Activated CD4-positive, alpha-beta T cell treated with anti-CD3 and anti-CD28 coated beads, Interleukin-2, amount 50 U/mL, for 24 hours (primary cell): ENCODE results near the gene PAX4.

Source experiments
- DNase-seq, 2 donors: peaks; one replicate each; pipeline ENCODE4 v3.0.0-alpha.2; 2020; ENCODE audit warnings: low read depth in 1 of 2, low spot score in 1 of 2

PAX4 gene, protein sequence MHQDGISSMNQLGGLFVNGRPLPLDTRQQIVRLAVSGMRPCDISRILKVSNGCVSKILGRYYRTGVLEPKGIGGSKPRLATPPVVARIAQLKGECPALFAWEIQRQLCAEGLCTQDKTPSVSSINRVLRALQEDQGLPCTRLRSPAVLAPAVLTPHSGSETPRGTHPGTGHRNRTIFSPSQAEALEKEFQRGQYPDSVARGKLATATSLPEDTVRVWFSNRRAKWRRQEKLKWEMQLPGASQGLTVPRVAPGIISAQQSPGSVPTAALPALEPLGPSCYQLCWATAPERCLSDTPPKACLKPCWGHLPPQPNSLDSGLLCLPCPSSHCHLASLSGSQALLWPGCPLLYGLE

GRCh38 chr7:127618042-127618441, at the start of gene PAX4:
PAX4 (minus strand) TSS chr7:127618142; CDS start chr7:127615928, 2,214 bp downstream.
- DNase-seq, result no peak

GRCh38 chr7:127667017-127667670, 49.2 kb upstream of the PAX4 start:
- DNase-seq, result no peak

- no peak for DNase-seq
Observed at GRCh38 chr7:127666602-127667001, 48.7 kb upstream of the PAX4 start.

DNA sequence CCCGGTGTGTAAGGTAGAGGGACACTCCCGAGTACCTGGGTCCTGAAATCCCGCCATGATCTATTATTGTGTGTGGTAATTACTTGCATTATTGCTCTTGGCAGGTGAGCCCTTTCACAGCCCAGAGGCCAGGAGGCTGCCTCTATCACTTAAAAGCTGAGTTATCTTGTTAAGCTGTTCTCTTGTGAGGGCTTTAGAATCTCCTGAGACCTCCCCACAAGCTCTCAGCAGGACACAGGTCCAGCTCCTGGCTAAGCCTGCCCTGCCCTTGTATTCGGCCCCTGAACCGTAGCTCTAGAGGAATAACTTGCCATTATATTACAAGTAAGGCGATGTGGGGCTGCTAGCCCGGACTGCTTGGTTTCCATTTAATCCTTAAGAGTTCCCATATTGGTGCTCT, 48.0 kb upstream of the PAX4 start:
- DNase-seq, result no peak

- no peak for DNase-seq
Observed at GRCh38 chr7:127658970-127659630, 41.2 kb upstream of the PAX4 start.

- no peak for DNase-seq
Observed at GRCh38 chr7:127657500-127657899, 39.6 kb upstream of the PAX4 start.

- no peak for DNase-seq
Observed at GRCh38 chr7:127655720-127656119, 37.8 kb upstream of the PAX4 start.

DNA sequence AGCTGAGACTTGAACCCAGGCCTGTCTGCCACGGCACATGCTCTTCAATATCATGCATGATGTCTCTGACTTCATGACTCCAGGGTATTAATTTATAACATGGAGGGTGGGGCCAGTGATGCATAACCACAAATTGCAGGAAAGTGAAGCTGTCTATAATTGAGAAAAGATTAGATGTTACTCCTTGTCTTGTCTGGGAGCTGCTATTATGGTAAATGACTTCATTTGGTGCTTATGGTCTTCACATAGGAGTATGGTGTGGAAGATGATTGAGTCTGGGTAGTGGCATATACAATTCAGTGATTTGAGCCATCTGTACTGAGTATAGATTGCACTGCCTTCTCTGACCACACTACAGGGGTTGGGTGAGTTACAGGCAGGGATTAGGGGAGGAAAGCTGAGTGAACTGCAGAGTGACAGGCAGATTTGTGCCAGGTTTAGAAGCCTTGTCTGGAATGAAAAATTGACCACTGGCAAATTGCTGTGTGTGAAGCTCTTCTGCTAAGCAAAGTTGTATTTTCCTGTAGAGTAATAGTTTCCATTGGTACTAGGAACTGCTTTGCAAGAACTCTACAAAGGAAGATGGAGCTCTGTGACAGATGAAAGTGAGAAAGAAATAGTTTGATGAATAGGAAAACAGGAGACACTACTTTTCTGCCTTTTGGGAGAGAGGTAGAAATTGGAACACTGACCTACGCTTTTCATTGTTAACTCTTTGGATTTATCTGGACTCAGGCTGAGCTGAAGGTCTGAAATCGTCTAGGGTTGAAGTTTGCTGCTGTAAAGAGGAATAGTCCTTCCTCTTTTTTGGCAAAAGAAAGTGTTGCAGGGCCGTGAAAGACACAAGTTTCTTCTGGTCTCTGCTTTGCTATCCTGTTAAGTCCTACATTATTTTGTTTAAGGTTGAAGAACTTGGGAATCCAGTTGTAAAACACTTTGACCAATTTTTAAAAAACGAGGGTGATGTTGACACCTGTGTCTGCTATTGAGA, 36.8 kb upstream of the PAX4 start:
- DNase-seq, result no peak

DNA sequence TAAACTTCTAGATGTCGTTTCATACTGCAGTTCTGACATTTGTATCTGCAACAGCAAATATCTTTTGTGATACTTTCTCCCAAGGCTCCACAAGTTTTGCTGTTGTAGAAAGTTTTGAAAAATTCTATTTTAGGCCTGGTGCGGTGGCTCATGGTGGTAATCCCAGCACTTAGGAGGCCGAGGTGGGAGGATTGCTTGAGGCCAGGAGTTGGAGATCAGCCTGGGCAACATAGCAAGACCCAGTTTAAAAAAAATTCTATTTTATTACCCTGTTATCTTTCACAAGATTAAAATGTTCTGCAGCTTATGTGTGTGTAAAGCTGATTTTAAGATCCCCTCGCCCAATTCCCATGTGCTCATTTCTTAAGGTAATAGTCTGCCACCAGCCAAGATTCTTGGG, 35.5 kb upstream of the PAX4 start:
- DNase-seq, result no peak

GRCh38 chr7:127652333-127653248, 34.6 kb upstream of the PAX4 start:
- no peak for DNase-seq

DNA sequence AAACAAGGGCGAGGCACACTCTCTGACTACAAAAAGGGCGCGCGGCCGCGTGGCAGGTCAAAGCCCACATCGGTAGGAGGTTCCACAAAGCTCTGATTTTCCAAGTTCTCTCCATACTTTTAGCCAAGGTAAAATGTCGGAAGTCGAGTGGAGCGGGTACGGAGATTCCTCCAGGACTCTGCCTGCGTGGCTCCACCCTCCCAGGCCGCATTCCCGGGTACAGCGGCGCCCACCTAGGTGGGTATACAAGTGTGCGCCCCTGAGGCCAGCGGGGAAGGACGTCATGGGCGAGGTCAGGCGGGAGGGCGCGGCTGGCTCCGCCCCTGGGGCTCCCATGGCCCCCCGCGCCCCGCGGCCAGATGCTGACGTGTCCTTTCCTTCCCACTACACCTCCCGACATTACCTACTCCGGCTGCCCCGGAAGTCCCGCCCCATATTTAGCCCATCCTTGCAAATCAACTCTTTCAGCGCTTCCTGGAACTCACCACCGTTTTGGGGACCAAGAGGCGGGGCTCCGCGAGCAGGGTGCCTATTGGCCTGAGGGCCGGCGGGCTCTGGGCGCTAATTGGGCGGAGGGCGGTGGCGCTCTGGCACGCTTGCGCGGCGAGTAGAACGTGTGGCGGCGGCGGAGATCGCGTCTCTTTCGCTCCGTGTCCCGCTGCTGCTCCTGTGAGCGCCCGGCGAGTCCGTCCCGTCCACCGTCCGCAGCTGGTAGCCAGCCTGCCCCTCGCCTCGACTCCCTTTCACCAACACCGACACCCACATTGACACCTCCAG, 33.8 kb upstream of the PAX4 start, which contains the start of gene SND1:
Gene SND1, plus strand, starts transcription at position 639 of the 777 bp plus-strand sequence. CDS start 180 bp downstream, outside the sequence.
- peak; percentile 95 to 100 for DNase-seq

- no peak for DNase-seq
Observed at GRCh38 chr7:127650847-127651555, 33.1 kb upstream of the PAX4 start.

GRCh38 chr7:127648986-127649385, 31.0 kb upstream of the PAX4 start:
- no peak for DNase-seq

DNA sequence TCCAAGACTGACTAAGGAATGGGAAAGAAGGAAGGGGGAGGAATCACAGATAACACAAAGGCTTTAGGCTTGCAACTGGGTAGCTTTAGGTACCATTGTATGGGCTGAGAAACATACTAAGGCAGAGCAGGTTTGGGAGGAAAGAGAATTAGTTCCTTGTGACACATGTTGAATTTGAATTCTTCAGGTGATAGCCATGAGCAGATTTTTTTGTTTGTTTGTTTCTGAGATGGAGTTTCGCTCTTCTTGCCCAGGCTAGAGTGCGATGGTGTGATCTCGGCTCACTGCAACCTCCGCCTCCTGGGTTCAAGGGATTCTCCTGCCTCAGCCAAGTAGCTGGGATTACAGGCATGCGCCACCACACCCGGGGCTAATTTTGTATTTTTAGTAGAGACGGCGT, 29.7 kb upstream of the PAX4 start:
- no peak for DNase-seq

GRCh38 chr7:127644484-127644883, 26.5 kb upstream of the PAX4 start:
- no peak for DNase-seq

GRCh38 chr7:127638197-127638596, 20.3 kb upstream of the PAX4 start:
- DNase-seq, result no peak

- DNase-seq, result no peak
Observed at GRCh38 chr7:127635659-127636285, 17.8 kb upstream of the PAX4 start.
